GM13977 (cell line): ENCODE data around the gene LRP3.

Experiments used
- DNase-seq: peaks from one replicate; pipeline ENCODE4 v3.0.0; 2012; ENCODE audit warnings: low spot score
- in situ Hi-C: fragments of 300-500 bp; cut with MboI; formaldehyde crosslinking; loops from one replicate; pipeline ENCODE4 v1.12.0; 2022; ENCODE audit warnings: low sequenced_read_pairs, low pct_unique_long_range_greater_than_20kb, mixed read lengths, inconsistent platforms; ENCODE audit not compliant: unreplicated experiment
- TF ChIP-seq, protein P1 (sequence below): IDR thresholded peaks from 2 replicates; pipeline ENCODE4 v1.5.1; 2012; ENCODE audit warnings: mild to moderate bottlenecking, control low read depth; ENCODE audit not compliant: insufficient read depth; ENCODE audit errors: extremely low read depth, missing control alignments

Gene LRP3

DNA sequence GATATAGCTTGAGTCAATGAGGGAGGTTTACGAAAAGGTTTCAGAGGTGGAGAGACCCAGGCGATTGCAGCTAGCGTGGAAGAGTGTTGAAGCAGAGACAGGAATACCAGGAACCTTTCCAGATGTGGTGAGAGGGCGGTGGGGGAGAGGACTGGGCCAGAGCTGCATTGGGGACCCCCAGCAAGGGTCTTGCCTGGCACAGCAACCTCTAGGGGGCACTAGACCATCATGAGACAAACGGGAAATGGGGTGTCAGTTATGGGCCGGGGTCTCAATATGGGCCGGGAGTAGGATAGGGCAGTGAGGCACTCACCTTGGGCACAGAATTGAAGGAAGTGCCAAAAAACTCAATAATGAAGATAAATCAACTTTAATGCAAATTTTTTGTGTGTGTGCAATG is 2.1 kb upstream of the LRP3 start:
- TF ChIP-seq, protein P1, sequence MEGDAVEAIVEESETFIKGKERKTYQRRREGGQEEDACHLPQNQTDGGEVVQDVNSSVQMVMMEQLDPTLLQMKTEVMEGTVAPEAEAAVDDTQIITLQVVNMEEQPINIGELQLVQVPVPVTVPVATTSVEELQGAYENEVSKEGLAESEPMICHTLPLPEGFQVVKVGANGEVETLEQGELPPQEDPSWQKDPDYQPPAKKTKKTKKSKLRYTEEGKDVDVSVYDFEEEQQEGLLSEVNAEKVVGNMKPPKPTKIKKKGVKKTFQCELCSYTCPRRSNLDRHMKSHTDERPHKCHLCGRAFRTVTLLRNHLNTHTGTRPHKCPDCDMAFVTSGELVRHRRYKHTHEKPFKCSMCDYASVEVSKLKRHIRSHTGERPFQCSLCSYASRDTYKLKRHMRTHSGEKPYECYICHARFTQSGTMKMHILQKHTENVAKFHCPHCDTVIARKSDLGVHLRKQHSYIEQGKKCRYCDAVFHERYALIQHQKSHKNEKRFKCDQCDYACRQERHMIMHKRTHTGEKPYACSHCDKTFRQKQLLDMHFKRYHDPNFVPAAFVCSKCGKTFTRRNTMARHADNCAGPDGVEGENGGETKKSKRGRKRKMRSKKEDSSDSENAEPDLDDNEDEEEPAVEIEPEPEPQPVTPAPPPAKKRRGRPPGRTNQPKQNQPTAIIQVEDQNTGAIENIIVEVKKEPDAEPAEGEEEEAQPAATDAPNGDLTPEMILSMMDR: peak; percentile 29
- DNase-seq: no peak
- in situ Hi-C loops: no loop called here

DNA sequence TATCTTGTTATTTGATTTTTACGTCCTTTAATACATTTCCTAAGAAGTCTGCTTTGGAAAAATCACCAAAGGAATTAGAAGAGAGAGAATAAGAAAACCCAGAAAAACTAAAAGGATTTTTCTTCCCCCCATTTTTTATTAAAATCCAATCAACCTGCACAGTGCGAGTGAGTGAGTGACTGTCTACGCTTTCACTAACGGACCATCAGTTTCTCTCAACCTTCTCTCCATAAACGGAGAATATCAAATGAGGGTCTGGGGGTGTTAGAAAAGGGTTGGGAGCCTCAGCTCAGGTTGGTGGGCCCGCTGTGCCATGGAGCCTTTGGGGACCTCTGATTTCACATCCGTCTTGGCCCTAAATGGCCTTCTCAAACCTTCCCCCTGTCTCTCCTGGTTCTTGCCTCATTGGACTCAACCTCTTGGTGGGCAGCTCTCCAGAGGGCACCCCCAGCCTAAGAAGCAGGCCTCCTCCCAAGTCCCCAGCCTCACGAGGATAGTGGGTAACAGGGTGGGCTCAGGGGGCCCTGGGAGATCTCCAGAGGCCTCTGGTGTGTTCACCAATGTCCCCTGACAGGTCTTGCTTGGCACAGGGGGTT is 763 bp upstream of the LRP3 start:
- TF ChIP-seq, protein P1: no peak
- DNase-seq: no peak
- in situ Hi-C loops: no loop called here

DNA sequence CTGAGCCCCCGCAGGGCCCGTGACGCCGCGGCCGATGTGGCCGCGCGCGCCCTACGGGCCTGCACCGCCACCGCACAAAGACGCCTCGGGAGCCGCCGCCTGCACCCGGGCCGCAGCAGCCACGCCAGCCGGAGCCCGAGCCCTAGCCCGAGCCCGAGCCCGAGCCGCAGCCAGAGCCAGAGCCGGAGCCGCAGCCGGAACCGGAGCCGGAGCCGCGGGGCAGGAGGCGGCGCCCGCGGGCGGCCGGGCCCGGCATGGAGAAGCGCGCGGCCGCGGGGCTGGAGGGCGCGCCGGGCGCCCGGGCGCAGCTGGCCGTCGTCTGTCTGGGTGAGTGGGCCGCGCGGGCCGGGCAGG is 379 bp downstream of the LRP3 start:
- in situ Hi-C loops: no loop called here
- DNase-seq: no peak
- TF ChIP-seq, protein P1: no peak

DNA sequence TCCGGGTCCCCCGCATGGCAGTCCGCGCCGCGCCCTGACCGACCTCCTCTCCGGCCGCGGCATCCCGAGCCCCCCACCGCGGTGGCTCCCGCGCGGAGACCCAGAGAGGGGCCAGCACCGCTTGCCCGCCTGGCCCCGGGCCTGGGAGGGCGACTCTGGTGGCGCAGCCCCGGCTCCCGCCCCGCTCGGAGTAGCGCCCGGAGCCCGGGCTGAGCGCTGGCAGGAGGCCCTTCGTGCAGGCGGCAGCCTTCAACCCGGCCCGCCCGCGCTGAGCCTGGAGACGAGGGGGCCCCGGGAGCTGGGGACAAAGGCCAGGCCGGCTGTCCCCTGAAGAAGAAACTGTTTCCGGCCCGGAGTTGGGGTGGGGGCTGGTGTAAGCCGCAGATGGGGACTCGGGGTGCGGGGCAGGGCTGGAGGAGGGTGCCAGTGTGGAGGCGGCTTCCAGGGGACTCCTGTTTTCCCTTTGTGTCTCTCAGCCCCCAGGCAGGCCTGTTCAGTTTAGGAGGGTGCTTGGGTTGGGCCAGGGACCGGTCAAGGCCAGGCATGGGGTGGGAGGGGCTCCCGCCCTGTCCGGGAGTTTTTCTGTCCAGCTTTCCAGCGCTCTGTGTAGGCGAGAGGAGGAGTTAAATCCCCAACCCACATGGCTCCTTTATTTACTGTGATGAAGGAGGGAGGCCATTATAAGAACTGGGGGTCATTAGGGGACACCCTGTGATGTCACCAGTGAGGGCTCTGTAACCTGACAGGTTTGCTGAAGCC is 935 bp downstream of the LRP3 start:
- in situ Hi-C loops: no loop called here
- no peak for DNase-seq
- TF ChIP-seq, protein P1: no peak

DNA sequence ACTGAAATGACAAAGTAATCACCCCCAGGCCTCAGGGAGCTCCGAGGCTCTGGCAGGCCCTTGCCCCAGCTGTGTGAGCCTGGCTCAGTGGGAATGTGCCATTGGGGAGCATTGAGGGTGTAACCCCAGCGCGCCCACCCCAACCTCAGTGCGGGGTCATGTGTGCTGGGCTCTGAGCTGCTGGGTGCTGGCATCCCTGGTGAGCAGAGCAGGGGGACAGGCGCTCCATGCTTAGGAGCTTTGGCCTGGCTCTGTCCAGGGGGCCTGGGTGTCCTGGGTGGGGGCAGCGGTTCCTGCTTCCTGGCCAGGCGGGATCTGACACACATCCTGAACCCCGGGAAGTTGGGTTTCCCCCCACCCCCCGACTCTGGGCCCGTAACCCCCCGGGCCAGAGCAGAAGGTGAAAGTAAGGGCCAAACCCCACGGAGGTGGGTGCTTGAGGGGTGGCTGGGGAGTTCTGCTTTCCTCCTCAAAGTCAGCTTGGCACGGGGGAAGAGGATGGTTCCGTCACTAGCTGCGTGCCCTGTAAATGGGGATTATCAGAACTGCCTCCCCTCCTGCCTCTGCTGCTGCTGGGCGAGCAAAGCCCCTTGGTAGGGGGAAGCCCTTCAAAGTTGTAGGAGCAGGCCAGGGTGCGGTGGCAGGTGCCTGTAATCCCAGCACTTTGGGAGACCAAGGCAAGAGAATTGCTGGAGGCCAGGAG is 1.7 kb downstream of the LRP3 start:
- in situ Hi-C loops: no loop called here

DNA sequence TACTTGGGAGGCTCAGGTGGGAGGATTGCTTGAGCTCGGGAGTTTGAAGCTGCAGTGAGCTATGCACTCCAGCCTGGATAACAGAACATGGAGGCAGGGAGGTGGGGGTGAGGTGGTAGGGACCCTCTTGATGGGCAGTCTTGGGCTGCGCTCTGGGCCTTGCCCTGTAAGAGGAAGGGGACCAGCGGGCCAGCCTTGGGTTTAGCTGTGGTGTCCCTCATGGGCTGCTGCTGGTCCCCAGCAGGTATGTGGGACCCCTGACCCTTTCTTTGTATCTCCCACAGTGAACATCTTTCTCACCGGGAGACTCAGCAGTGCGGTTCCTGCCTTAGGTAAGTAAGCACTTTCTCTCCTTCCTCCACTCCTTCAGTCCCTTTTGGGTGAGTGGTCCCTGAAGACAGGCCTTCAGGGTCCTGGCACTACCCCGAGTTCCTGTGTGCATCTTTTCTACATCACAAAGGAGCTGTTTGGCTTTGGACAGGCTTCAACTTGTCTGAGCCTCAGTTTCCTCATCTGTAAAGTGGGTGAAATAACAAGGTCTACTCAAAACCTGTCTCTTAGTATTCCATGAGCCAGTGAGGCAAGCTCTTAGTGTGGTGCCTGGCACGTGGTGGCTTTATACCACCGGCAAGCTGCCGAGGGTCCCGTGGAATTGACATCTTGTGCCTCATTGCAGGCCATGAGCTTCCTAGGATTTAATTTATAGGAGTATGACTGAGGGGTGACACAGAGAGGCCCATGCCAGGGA is 2.5 kb downstream of the LRP3 start:
- DNase-seq: no peak
- TF ChIP-seq, protein P1: no peak
- in situ Hi-C loops: no loop called here

More for the DNA sequence above, 1.7 kb downstream of the LRP3 start:
- TF ChIP-seq, protein P1: no peak
- DNase-seq: no peak
